Ascending aorta (tissue), 2 donors: ENCODE measurements around the gene FSTL3. TPM values are rescaled to one million over a fixed set of nuclear protein-coding genes. Genes with fewer than 3 reads are reported as not detected.
A peak's percentile ranks its signal among the peaks of the same experiment; 100 is the strongest.

Source experiments
- DNase-seq, 2 donors: peaks; one replicate each; pipeline ENCODE4 v3.0.0-alpha.2; 2019; ENCODE audit warnings: low spot score in 2 of 2
- H3K27ac ChIP-seq, 2 donors: fragments of 200-600 bp; sonication (generic); one replicate each; pipeline ENCODE4 v1.5.1; 2016 to 2017; ENCODE audit warnings: mild to moderate bottlenecking in 1 of 2
- H3K27me3 ChIP-seq: fragments of 200-600 bp; sonication (generic); one replicate; pipeline ENCODE4 v1.5.1; 2017
- H3K36me3 ChIP-seq, 2 donors: fragments of 200-600 bp; sonication (generic); one replicate each; pipeline ENCODE4 v1.5.1; 2016
- H3K4me1 ChIP-seq, 2 donors: fragments of 200-600 bp; sonication (generic); one replicate each; pipeline ENCODE4 v1.5.1; 2016 to 2017; ENCODE audit warnings: mild to moderate bottlenecking in 1 of 2
- H3K4me3 ChIP-seq, 2 donors: fragments of 200-600 bp; sonication (generic); one replicate each; pipeline ENCODE4 v1.5.1; 2016 to 2017; ENCODE audit warnings: mild to moderate bottlenecking in 1 of 2
- H3K9me3 ChIP-seq, 2 donors: fragments of 200-600 bp; sonication (generic); one replicate each; pipeline ENCODE4 v1.5.1; 2016
- CTCF ChIP-seq, 3 experiments: fragments of 200-600 bp in 2 of 3; fragments of 450-650 bp in 1 of 3; sonication (generic) in 2 of 3; IDR thresholded peaks; one replicate each; pipeline ENCODE4 v1.5.1; 2016 to 2019; ENCODE audit warnings: antibody characterized with exemption in 3 of 3, mild to moderate bottlenecking in 1 of 3, moderate library complexity in 1 of 3
- intact Hi-C: fragments of 100-400 bp; cut with DNase I; formaldehyde crosslinking; loops from one replicate; pipeline ENCODE4 v1.15.1; 2023
- total RNA-seq: library from RNA; depleted of rRNA; stranded (reverse); fragments of >200 nt; gene quantifications from one replicate; pipeline ENCODE4 v1.1.0, GENCODE V29; 2016

Gene FSTL3
- total RNA-seq, 1 donor from 2014 or later, result 541 TPM

DNA sequence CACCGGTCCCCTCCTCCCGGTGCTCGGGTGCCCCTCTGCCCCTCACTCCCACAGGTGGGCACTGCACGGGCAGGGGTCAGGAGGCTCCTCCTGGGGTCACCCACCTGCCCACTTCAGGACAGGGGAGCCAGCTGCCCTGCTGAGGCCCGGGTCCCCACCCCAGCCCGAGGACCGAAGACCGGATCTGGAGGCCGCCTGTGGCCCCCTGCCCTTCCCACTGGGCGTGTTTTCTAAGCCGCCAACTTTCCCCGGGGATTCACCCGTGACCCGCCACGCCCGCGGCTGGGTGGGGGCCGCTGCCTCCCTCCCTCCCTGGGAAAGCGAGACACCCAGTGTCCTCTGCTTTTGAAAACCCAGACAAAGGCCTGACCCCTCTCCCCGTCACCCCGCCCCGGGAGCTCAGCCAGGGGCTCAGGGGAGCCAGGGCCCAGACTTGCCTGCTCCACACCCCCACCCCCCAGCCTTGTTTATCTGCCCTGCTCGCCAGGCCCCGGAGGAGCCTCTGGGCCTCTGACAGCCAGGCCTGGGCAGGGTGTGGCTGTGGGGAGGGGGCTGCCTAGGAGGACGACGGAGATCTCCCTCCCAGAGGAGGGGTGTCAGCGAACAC, 33.9 kb downstream of the FSTL3 start:
- DNase-seq, result no peak
- peaks cover 14% of the 10 kb centered on the region for H3K27me3 ChIP-seq
- peak overlapping the region; percentile 17 to 54 for H3K27ac ChIP-seq
- H3K9me3 ChIP-seq, result no peaks in the 10 kb centered on the region
- TF ChIP-seq CTCF (IDR thresholded peaks at IDR 0.05), result no peak
- H3K4me3 ChIP-seq, result peak overlapping the region; percentile 54 to 70
- H3K36me3 ChIP-seq, result no peaks in the 10 kb centered on the region
- H3K4me1 ChIP-seq, result no peaks in the 10 kb centered on the region
- intact Hi-C loops, result no loop called here

GRCh38 chr19:710767-711166, 34.6 kb downstream of the FSTL3 start:
- no peaks in the 10 kb centered on the region for H3K9me3 ChIP-seq
- no peaks in the 10 kb centered on the region for H3K36me3 ChIP-seq
- H3K4me3 ChIP-seq, result peak overlapping the region in 1 of 2 donors; percentile 70
- DNase-seq, result no peak
- no peaks in the 10 kb centered on the region for H3K4me1 ChIP-seq
- intact Hi-C loops, result no loop called here
- H3K27me3 ChIP-seq, result peaks cover 14% of the 10 kb centered on the region
- peak overlapping the region in 1 of 2 donors; percentile 17 for H3K27ac ChIP-seq
- no peak for TF ChIP-seq CTCF (IDR thresholded peaks at IDR 0.05)

DNA sequence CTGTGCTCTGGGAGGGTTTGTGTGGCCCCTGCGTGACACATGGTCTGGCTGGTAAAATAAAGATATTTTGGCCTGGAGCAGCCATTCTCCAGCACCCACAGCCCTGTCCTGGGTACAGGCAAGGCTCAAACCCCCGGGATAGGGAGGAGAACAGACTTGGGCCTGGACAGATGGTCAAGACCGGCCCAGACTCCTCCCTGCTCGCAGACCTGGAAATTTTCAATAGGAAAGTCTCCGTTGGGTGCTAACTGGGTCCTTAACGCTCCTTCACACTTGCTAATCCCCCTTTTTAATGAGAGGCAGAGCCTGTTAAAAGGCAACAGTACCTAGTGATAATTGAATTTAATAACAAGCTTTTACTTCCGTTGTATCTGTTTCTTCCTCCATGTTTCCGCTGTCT, 35.1 kb downstream of the FSTL3 start:
- Histone ChIP-seq H3K27me3 (peaks cover 14% of the 10 kb centered on the region), H3K4me1 (no peaks in the 10 kb centered on the region), H3K27ac (no peak overlapping the region), H3K4me3 (no peak overlapping the region), H3K9me3 (no peaks in the 10 kb centered on the region), H3K36me3 (no peaks in the 10 kb centered on the region)
- intact Hi-C loops, result no loop called here
- no peak for TF ChIP-seq CTCF (IDR thresholded peaks at IDR 0.05)
- no peak for DNase-seq

DNA sequence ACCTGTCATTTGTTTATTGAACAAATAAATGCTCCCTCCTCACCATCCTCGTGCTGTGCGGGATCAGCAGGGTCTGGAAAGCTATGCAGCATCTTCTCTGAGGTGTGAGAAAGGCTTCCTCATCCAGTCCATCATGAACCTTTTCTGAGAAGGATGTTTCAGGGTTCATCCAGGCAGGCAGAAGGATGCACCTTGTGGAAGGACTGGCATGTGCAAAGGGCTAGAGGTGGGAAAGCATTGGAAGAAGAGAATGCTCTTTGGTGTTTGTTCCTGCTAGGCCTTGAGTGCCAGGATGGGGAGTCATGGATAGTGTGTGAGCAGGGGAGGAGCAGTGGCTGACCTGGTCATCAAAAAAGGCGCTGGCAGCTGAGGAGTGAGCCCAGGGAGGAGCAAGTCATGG, 39.2 kb downstream of the FSTL3 start:
- Histone ChIP-seq H3K9me3 (no peaks in the 10 kb centered on the region), H3K27ac (no peak overlapping the region), H3K4me3 (no peak overlapping the region), H3K4me1 (no peaks in the 10 kb centered on the region), H3K36me3 (no peaks in the 10 kb centered on the region), H3K27me3 (peaks cover 7% of the 10 kb centered on the region)
- no peak for TF ChIP-seq CTCF (IDR thresholded peaks at IDR 0.05)
- DNase-seq, result no peak
- intact Hi-C loops, result no loop called here

GRCh38 chr19:718251-718951, 42.2 kb downstream of the FSTL3 start:
- Histone ChIP-seq H3K36me3 (no peaks in the 10 kb centered on the region), H3K9me3 (no peaks in the 10 kb centered on the region), H3K4me3 (no peak overlapping the region), H3K27ac (peak overlapping the region in 1 of 2 donors; percentile 70), H3K4me1 (no peaks in the 10 kb centered on the region), H3K27me3 (peaks cover 7% of the 10 kb centered on the region)
- intact Hi-C loops, result no loop called here
- no peak for TF ChIP-seq CTCF (IDR thresholded peaks at IDR 0.05)
- DNase-seq, result no peak
